Ishikawa (cell line): Measurements from ENCODE around the gene HTR1A.

Source experiments
- FOXM1 ChIP-seq: IDR thresholded peaks from 2 replicates; pipeline ENCODE4 v1.6.1; 2012; ENCODE audit warnings: low read depth, borderline replicate concordance
- RAD21 ChIP-seq: IDR thresholded peaks from 2 replicates; pipeline ENCODE4 v1.6.1; 2012; ENCODE audit warnings: low read depth
- TAF1 ChIP-seq: IDR thresholded peaks from 2 replicates; pipeline ENCODE4 v1.6.1; 2012; ENCODE audit warnings: low read depth, mild to moderate bottlenecking
- TEAD4 ChIP-seq: IDR thresholded peaks from 2 replicates; pipeline ENCODE4 v1.6.1; 2012

- TF ChIP-seq TEAD4 (no peak), RAD21 (no peak), TAF1 (no peak), FOXM1 (no peak)
These were observed 3.6 kb downstream of the HTR1A start for GRCh38 chr5:63958654-63959053.
